SK-N-SH (cell line): ENCODE results near the gene PKP1.

Experiments used
- ELF1 ChIP-seq: IDR thresholded peaks from 2 replicates; pipeline ENCODE4 v1.4.0; 2012
- EP300 ChIP-seq, 2 experiments: IDR thresholded peaks; 2 replicates each; pipeline versions ENCODE4 v1.4.0 to v1.6.1; 2012; ENCODE audit warnings: borderline replicate concordance in 1 of 2, low read depth in 1 of 2, low read length in 1 of 2
- POLR2AphosphoS5 ChIP-seq: IDR thresholded peaks from 2 replicates; pipeline ENCODE4 v1.6.1; 2012; ENCODE audit warnings: low read depth, low read length
- RCOR1 ChIP-seq: fragments of 150-350 bp; IDR thresholded peaks from 2 replicates; pipeline ENCODE4 v1.6.1; 2017; ENCODE audit warnings: antibody characterized with exemption, low read length
- RFX5 ChIP-seq: IDR thresholded peaks from 2 replicates; pipeline ENCODE4 v1.6.1; 2012; ENCODE audit warnings: mild to moderate bottlenecking, improper control_type of control experiment, low read length
- TCF12 ChIP-seq: IDR thresholded peaks from 2 replicates; pipeline ENCODE4 v1.4.0; 2012
- TF ChIP-seq, protein P1 (sequence below): fragments of 200-600 bp; sonication (generic); IDR thresholded peaks from 2 replicates; pipeline ENCODE4 v1.6.1; 2017; ENCODE audit warnings: antibody characterized with exemption, mild to moderate bottlenecking, moderate library complexity
- TF ChIP-seq, protein P2 (sequence below): IDR thresholded peaks from 2 replicates; pipeline ENCODE4 v1.4.0; 2012; ENCODE audit warnings: low read depth, borderline replicate concordance
- TF ChIP-seq, protein P3 (sequence below): IDR thresholded peaks from 2 replicates; pipeline ENCODE4 v1.4.0; 2012; ENCODE audit warnings: low read depth
- TF ChIP-seq, protein P4 (sequence below): IDR thresholded peaks from 2 replicates; pipeline ENCODE4 v1.6.1; 2012; ENCODE audit warnings: mild to moderate bottlenecking, low read depth, low read length, moderate library complexity

DNA sequence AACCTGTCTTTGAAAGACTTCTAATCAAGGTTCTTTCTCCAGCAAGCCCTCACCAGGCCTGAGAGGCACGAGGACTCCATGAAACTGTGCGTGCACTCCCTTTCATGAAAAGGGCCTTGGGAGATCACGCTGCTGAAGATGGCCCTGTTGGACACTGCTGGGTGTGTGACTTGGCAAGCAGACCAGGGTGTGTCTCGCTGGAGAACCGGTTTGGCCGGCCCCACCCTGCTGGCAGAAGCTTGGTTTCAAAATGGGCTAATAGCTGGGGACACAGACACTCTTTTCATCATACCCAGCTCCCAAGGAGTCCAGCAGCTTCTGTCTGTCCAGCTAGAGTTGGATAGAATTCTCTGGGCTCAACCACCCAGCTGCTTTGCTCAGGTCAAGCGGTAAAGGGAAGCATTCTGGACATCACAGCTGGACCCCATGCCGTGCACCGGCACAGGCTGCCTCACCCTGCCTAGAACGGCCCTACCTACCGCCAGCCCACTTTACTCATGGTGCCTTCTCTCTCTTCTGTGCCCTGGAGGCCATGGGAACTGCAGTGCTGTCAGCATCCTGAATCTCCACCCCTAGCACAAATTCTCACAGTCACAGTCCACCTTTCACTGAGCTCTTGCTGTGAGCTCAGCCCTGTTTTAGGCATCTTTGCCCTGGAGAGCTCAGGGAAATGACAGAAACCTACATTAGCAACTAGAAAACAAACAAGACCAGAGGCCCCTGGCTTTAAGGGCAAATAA, 24.6 kb downstream of the PKP1 start:
- no peak for TF ChIP-seq POLR2AphosphoS5
- no peak for TF ChIP-seq EP300 (IDR thresholded peaks at IDR 0.05; ENCODE audit: borderline replicate concordance in 1 of 2, low read depth in 1 of 2, low read length in 1 of 2)
- TF ChIP-seq ELF1: no peak
- TF ChIP-seq, protein P1, sequence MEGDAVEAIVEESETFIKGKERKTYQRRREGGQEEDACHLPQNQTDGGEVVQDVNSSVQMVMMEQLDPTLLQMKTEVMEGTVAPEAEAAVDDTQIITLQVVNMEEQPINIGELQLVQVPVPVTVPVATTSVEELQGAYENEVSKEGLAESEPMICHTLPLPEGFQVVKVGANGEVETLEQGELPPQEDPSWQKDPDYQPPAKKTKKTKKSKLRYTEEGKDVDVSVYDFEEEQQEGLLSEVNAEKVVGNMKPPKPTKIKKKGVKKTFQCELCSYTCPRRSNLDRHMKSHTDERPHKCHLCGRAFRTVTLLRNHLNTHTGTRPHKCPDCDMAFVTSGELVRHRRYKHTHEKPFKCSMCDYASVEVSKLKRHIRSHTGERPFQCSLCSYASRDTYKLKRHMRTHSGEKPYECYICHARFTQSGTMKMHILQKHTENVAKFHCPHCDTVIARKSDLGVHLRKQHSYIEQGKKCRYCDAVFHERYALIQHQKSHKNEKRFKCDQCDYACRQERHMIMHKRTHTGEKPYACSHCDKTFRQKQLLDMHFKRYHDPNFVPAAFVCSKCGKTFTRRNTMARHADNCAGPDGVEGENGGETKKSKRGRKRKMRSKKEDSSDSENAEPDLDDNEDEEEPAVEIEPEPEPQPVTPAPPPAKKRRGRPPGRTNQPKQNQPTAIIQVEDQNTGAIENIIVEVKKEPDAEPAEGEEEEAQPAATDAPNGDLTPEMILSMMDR: no peak
- TF ChIP-seq RCOR1: no peak
- TF ChIP-seq, protein P2, sequence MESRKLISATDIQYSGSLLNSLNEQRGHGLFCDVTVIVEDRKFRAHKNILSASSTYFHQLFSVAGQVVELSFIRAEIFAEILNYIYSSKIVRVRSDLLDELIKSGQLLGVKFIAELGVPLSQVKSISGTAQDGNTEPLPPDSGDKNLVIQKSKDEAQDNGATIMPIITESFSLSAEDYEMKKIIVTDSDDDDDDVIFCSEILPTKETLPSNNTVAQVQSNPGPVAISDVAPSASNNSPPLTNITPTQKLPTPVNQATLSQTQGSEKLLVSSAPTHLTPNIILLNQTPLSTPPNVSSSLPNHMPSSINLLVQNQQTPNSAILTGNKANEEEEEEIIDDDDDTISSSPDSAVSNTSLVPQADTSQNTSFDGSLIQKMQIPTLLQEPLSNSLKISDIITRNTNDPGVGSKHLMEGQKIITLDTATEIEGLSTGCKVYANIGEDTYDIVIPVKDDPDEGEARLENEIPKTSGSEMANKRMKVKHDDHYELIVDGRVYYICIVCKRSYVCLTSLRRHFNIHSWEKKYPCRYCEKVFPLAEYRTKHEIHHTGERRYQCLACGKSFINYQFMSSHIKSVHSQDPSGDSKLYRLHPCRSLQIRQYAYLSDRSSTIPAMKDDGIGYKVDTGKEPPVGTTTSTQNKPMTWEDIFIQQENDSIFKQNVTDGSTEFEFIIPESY: no peak
- TF ChIP-seq, protein P3, sequence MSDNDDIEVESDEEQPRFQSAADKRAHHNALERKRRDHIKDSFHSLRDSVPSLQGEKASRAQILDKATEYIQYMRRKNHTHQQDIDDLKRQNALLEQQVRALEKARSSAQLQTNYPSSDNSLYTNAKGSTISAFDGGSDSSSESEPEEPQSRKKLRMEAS: no peak
- TF ChIP-seq TCF12: no peak
- TF ChIP-seq RFX5: no peak
- TF ChIP-seq, protein P4, sequence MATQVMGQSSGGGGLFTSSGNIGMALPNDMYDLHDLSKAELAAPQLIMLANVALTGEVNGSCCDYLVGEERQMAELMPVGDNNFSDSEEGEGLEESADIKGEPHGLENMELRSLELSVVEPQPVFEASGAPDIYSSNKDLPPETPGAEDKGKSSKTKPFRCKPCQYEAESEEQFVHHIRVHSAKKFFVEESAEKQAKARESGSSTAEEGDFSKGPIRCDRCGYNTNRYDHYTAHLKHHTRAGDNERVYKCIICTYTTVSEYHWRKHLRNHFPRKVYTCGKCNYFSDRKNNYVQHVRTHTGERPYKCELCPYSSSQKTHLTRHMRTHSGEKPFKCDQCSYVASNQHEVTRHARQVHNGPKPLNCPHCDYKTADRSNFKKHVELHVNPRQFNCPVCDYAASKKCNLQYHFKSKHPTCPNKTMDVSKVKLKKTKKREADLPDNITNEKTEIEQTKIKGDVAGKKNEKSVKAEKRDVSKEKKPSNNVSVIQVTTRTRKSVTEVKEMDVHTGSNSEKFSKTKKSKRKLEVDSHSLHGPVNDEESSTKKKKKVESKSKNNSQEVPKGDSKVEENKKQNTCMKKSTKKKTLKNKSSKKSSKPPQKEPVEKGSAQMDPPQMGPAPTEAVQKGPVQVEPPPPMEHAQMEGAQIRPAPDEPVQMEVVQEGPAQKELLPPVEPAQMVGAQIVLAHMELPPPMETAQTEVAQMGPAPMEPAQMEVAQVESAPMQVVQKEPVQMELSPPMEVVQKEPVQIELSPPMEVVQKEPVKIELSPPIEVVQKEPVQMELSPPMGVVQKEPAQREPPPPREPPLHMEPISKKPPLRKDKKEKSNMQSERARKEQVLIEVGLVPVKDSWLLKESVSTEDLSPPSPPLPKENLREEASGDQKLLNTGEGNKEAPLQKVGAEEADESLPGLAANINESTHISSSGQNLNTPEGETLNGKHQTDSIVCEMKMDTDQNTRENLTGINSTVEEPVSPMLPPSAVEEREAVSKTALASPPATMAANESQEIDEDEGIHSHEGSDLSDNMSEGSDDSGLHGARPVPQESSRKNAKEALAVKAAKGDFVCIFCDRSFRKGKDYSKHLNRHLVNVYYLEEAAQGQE: no peak
